ENCODE results near the gene SSR4.

The SSR4 gene

DNA sequence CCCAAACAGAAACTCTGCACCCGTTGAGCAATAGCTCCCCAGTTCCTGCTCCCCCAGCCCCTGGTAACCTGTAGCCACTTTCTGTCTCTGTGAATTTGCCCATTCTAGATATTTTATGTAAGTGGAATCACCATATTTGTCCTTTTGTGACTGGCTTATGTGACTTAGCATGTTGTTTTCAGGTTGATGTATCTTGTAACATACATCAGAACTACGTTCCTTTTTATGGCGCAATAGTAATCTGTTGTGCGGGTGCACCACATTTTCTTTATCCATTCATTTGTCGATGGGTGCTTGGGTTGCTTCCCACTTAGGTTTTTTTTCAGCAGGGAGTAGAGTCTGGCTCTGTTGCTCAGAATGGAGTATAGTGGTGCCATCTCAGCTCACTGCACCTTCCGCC lies 42.5 kb downstream of the SSR4 start:
- H3K9me3 ChIP-seq (ENCODE audit: control insufficient read depth, insufficient read depth, low read depth, low read length) = no peaks in the 10 kb centered on the region
- TF ChIP-seq ZBTB7A (tag by site-specific recombination; IDR thresholded peaks at IDR 0.05; ENCODE audit: low read depth) = no peak
- no peak for TF ChIP-seq EGR2 (tag by site-specific recombination; IDR thresholded peaks at IDR 0.05; ENCODE audit: low read depth)
- no peak for TF ChIP-seq ZNF670 (tag by site-specific recombination; IDR thresholded peaks at IDR 0.05; ENCODE audit: low read depth)
- no peak for TF ChIP-seq ZFP3 (tag by site-specific recombination; IDR thresholded peaks at IDR 0.05; ENCODE audit: low read depth)
- H3K27ac ChIP-seq (ENCODE audit: extremely low read depth, low read depth, low read length) = no peak overlapping the region
- H3K4me1 ChIP-seq (ENCODE audit: control insufficient read depth, insufficient read depth, low read length) = no peaks in the 10 kb centered on the region; the same call in 1 of the 2 replicates
- CTCF ChIA-PET = interaction anchor here (1.0 kb wide), 1 partner anchor 84 kb away, joined by 3 read pairs; no protein-coding TSS in a partner anchor
- POLR2A ChIA-PET = no interaction called here
- H3K36me3 ChIP-seq (ENCODE audit: control insufficient read depth in 2 of 2, insufficient read depth in 1 of 2, low read length in 2 of 2) = no peaks in the 10 kb centered on the region
- no peak overlapping the region for H3K4me3 ChIP-seq (ENCODE audit: low read depth, low read length)

DNA sequence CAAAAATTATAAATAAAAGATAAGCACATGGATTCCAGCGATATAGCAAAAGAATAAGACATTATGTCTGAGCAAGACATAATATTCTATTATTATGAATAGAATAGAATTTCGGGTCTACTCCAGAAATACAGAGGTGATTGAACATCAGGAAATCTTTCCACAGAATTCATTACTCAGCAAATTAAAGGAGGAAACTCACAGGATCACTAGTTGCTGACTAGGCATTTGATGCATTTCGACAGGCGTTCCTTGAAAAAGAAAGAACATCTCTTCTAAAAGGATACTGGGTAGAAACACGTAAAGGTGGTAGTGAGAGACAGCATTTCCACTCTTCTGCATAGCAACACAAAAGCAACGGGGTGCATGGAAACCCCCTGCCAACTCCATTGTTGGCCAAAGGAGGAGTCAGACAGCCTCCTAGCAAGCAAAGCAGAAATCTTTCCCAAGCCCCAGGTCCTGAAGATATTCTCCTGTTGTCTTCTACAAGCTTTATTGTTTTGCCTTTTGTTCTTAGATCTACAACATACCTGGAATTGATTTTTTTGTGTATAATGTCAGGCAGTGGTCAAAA lies 50.1 kb downstream of the SSR4 start:
- TF ChIP-seq, protein P1, sequence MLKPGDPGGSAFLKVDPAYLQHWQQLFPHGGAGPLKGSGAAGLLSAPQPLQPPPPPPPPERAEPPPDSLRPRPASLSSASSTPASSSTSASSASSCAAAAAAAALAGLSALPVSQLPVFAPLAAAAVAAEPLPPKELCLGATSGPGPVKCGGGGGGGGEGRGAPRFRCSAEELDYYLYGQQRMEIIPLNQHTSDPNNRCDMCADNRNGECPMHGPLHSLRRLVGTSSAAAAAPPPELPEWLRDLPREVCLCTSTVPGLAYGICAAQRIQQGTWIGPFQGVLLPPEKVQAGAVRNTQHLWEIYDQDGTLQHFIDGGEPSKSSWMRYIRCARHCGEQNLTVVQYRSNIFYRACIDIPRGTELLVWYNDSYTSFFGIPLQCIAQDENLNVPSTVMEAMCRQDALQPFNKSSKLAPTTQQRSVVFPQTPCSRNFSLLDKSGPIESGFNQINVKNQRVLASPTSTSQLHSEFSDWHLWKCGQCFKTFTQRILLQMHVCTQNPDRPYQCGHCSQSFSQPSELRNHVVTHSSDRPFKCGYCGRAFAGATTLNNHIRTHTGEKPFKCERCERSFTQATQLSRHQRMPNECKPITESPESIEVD (tag by site-specific recombination; IDR thresholded peaks at IDR 0.05) = no peak
- TF ChIP-seq ZBTB7A (tag by site-specific recombination; IDR thresholded peaks at IDR 0.05; ENCODE audit: low read depth) (no peak), SALL2 (tag by site-specific recombination; IDR thresholded peaks at IDR 0.05; ENCODE audit: borderline replicate concordance) (no peak), ZNF157 (tag by site-specific recombination; IDR thresholded peaks at IDR 0.05) (no peak), ZNF530 (tag by site-specific recombination; IDR thresholded peaks at IDR 0.05; ENCODE audit: low read depth) (no peak), ZNF549 (tag by site-specific recombination; IDR thresholded peaks at IDR 0.05) (no peak), ZNF660 (tag by site-specific recombination; IDR thresholded peaks at IDR 0.05) (no peak), ZNF473 (tag by site-specific recombination; IDR thresholded peaks at IDR 0.05) (no peak), ZNF571 (tag by site-specific recombination; IDR thresholded peaks at IDR 0.05) (no peak), KLF8 (tag by site-specific recombination; IDR thresholded peaks at IDR 0.05) (no peak), ZNF132 (tag by site-specific recombination; IDR thresholded peaks at IDR 0.05; ENCODE audit: borderline replicate concordance) (no peak)
- TF ChIP-seq, protein P2, sequence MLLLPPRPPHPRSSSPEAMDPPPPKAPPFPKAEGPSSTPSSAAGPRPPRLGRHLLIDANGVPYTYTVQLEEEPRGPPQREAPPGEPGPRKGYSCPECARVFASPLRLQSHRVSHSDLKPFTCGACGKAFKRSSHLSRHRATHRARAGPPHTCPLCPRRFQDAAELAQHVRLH (tag by site-specific recombination; IDR thresholded peaks at IDR 0.05) = no peak
- TF ChIP-seq, protein P3, sequence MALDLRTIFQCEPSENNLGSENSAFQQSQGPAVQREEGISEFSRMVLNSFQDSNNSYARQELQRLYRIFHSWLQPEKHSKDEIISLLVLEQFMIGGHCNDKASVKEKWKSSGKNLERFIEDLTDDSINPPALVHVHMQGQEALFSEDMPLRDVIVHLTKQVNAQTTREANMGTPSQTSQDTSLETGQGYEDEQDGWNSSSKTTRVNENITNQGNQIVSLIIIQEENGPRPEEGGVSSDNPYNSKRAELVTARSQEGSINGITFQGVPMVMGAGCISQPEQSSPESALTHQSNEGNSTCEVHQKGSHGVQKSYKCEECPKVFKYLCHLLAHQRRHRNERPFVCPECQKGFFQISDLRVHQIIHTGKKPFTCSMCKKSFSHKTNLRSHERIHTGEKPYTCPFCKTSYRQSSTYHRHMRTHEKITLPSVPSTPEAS (tag by site-specific recombination; IDR thresholded peaks at IDR 0.05) = no peak
- TF ChIP-seq, protein P4, sequence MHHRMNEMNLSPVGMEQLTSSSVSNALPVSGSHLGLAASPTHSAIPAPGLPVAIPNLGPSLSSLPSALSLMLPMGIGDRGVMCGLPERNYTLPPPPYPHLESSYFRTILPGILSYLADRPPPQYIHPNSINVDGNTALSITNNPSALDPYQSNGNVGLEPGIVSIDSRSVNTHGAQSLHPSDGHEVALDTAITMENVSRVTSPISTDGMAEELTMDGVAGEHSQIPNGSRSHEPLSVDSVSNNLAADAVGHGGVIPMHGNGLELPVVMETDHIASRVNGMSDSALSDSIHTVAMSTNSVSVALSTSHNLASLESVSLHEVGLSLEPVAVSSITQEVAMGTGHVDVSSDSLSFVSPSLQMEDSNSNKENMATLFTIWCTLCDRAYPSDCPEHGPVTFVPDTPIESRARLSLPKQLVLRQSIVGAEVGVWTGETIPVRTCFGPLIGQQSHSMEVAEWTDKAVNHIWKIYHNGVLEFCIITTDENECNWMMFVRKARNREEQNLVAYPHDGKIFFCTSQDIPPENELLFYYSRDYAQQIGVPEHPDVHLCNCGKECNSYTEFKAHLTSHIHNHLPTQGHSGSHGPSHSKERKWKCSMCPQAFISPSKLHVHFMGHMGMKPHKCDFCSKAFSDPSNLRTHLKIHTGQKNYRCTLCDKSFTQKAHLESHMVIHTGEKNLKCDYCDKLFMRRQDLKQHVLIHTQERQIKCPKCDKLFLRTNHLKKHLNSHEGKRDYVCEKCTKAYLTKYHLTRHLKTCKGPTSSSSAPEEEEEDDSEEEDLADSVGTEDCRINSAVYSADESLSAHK (tag by site-specific recombination; IDR thresholded peaks at IDR 0.05) = no peak
- TF ChIP-seq, protein P5, sequence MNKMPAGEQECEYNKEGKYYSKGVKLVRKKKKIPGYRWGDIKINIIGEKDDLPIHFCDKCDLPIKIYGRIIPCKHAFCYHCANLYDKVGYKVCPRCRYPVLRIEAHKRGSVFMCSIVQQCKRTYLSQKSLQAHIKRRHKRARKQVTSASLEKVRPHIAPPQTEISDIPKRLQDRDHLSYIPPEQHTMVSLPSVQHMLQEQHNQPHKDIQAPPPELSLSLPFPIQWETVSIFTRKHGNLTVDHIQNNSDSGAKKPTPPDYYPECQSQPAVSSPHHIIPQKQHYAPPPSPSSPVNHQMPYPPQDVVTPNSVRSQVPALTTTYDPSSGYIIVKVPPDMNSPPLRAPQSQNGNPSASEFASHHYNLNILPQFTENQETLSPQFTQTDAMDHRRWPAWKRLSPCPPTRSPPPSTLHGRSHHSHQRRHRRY (tag by site-specific recombination; IDR thresholded peaks at IDR 0.05) = no peak
- ChIA-PET POLR2A (no interaction called here), CTCF (no interaction called here)
- no peaks in the 10 kb centered on the region for H3K4me1 ChIP-seq (ENCODE audit: control insufficient read depth, insufficient read depth, low read length)
- H3K9me3 ChIP-seq (ENCODE audit: control insufficient read depth, insufficient read depth, low read depth, low read length) = no peaks in the 10 kb centered on the region
- no peak overlapping the region for H3K27ac ChIP-seq (ENCODE audit: extremely low read depth, low read depth, low read length)
- H3K4me3 ChIP-seq (ENCODE audit: low read depth, low read length) = no peak overlapping the region
- H3K36me3 ChIP-seq (ENCODE audit: control insufficient read depth in 2 of 2, insufficient read depth in 1 of 2, low read length in 2 of 2) = no peaks in the 10 kb centered on the region
